HepG2 (cell line): ENCODE data around the gene CADPS2. TPM values are rescaled to one million over a fixed set of nuclear protein-coding genes. Genes with fewer than 3 reads are reported as not detected.

Experiments used
- AGO2 ChIP-seq: fragments of 200-400 bp; formaldehyde crosslinking; optimal IDR thresholded peaks from 2 replicates; pipeline ENCODE3; 2017; ENCODE audit warnings: mild to moderate bottlenecking, low read depth, low read length, moderate library complexity
- GFI1 ChIP-seq: sonication (generic); formaldehyde crosslinking; IDR thresholded peaks from 2 replicates; pipeline ENCODE4 v1.5.0; 2020; ENCODE audit warnings: missing genetic modification reagents, mild to moderate bottlenecking, borderline replicate concordance
- HNRNPLL ChIP-seq: fragments of 200-400 bp; formaldehyde crosslinking; IDR thresholded peaks from 2 replicates; pipeline ENCODE4 v1.6.1; 2017; ENCODE audit warnings: mild to moderate bottlenecking, low read depth, low read length; ENCODE audit not compliant: poor library complexity, severe bottlenecking
- HOXA7 ChIP-seq: sonication (generic); formaldehyde crosslinking; IDR thresholded peaks from 2 replicates; pipeline ENCODE4 v1.8.1; 2022; ENCODE audit warnings: mild to moderate bottlenecking, missing genetic modification reagents, moderate library complexity
- KIAA2018 ChIP-seq: sonication (generic); formaldehyde crosslinking; IDR thresholded peaks from 2 replicates; pipeline ENCODE4 v1.5.0; 2020; ENCODE audit warnings: mild to moderate bottlenecking, missing genetic modification reagents, borderline replicate concordance
- RBM22 ChIP-seq: fragments of 200-400 bp; formaldehyde crosslinking; optimal IDR thresholded peaks from 2 replicates; pipeline ENCODE3; 2017; ENCODE audit warnings: mild to moderate bottlenecking, low read length, moderate library complexity
- RNF2 ChIP-seq: fragments of 450-650 bp; conservative IDR thresholded peaks from 2 replicates; pipeline ENCODE4 v1.6.1; 2016; ENCODE audit warnings: low read depth
- SRSF1 ChIP-seq: fragments of 200-400 bp; formaldehyde crosslinking; optimal IDR thresholded peaks from 2 replicates; pipeline ENCODE3; 2017; ENCODE audit warnings: mild to moderate bottlenecking, low read depth, low read length, moderate library complexity
- ZNF251 ChIP-seq: sonication (generic); formaldehyde crosslinking; IDR thresholded peaks from 2 replicates; pipeline ENCODE4 v1.9.0; 2021; ENCODE audit warnings: mild to moderate bottlenecking, missing genetic modification reagents
- ZNF615 ChIP-seq: sonication (generic); formaldehyde crosslinking; IDR thresholded peaks from 2 replicates; pipeline ENCODE4 v1.5.0; 2020; ENCODE audit warnings: mild to moderate bottlenecking, missing genetic modification reagents, borderline replicate concordance
- ZNF768 ChIP-seq: sonication (generic); formaldehyde crosslinking; IDR thresholded peaks from 2 replicates; pipeline ENCODE4 v1.4.0; 2020; ENCODE audit warnings: missing genetic modification reagents
- ZNF772 ChIP-seq: sonication (generic); formaldehyde crosslinking; IDR thresholded peaks from 2 replicates; pipeline ENCODE4 v1.5.0; 2020; ENCODE audit warnings: mild to moderate bottlenecking, missing genetic modification reagents
- ZNF891 ChIP-seq: sonication (generic); formaldehyde crosslinking; IDR thresholded peaks from 2 replicates; pipeline ENCODE4 v1.5.0; 2020; ENCODE audit warnings: mild to moderate bottlenecking, missing genetic modification reagents
- polyA plus RNA-seq, 8 experiments: library from polyadenylated mRNA; depleted of rRNA in 3 of 8; stranded (reverse) in 7 of 8; unstranded in 1 of 8; fragments of >200 nt; fragmentation: Illumina TruSeq in 4 of 8; extraction: Trizol in 4 of 8; gene quantifications; 2 replicates each; pipeline versions ENCODE4 v1.2.1 to v1.2.3, GENCODE V29; 2011 to 2016; ENCODE audit warnings: low read depth in 4 of 8, missing spikeins in 1 of 8, mixed read lengths in 1 of 8; ENCODE audit not compliant: insufficient read depth in 1 of 8
- total RNA-seq, 5 experiments: library from RNA; depleted of rRNA; stranded (reverse); fragments of >200 nt; fragmentation: Illumina TruSeq; extraction: Trizol; gene quantifications; 2 replicates each; pipeline ENCODE4 v1.2.3, GENCODE V29; 2016; ENCODE audit warnings: low read depth in 1 of 5
- TF ChIP-seq, protein P1 (sequence below): sonication (generic); formaldehyde crosslinking; IDR thresholded peaks from 2 replicates; pipeline ENCODE4 v1.5.1; 2020; ENCODE audit warnings: missing genetic modification reagents, mild to moderate bottlenecking, borderline replicate concordance
- TF ChIP-seq, protein P2 (sequence below): sonication (generic); formaldehyde crosslinking; IDR thresholded peaks from 2 replicates; pipeline ENCODE4 v1.5.1; 2020; ENCODE audit warnings: mild to moderate bottlenecking, missing genetic modification reagents, moderate library complexity

CADPS2 gene
- total and polyA plus RNA-seq, 2 of the 13 experiments (the other 11 are each of a cell fraction or from before 2014, with no cell fraction given) = 17.6 to 43.8 TPM

- TF ChIP-seq KIAA2018 (CRISPR knock-in tag) (no peak), HNRNPLL (peak; percentile 27), ZNF891 (CRISPR knock-in tag) (no peak), AGO2 (peak; percentile 87), ZNF615 (CRISPR knock-in tag) (no peak), GFI1 (CRISPR knock-in tag) (no peak), ZNF251 (CRISPR knock-in tag) (no peak), ZNF772 (CRISPR knock-in tag) (no peak), RNF2 (0 out of 2 replicates have a peak, but pooled peaks have one; percentile 25), RBM22 (peak; percentile 59), HOXA7 (CRISPR knock-in tag) (no peak), ZNF768 (CRISPR knock-in tag) (peak; percentile 21; the same call in 1 of the 2 replicates), SRSF1 (no peak)
- TF ChIP-seq, protein P1, sequence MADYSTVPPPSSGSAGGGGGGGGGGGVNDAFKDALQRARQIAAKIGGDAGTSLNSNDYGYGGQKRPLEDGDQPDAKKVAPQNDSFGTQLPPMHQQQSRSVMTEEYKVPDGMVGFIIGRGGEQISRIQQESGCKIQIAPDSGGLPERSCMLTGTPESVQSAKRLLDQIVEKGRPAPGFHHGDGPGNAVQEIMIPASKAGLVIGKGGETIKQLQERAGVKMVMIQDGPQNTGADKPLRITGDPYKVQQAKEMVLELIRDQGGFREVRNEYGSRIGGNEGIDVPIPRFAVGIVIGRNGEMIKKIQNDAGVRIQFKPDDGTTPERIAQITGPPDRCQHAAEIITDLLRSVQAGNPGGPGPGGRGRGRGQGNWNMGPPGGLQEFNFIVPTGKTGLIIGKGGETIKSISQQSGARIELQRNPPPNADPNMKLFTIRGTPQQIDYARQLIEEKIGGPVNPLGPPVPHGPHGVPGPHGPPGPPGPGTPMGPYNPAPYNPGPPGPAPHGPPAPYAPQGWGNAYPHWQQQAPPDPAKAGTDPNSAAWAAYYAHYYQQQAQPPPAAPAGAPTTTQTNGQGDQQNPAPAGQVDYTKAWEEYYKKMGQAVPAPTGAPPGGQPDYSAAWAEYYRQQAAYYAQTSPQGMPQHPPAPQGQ (CRISPR knock-in tag) = no peak
- TF ChIP-seq, protein P2, sequence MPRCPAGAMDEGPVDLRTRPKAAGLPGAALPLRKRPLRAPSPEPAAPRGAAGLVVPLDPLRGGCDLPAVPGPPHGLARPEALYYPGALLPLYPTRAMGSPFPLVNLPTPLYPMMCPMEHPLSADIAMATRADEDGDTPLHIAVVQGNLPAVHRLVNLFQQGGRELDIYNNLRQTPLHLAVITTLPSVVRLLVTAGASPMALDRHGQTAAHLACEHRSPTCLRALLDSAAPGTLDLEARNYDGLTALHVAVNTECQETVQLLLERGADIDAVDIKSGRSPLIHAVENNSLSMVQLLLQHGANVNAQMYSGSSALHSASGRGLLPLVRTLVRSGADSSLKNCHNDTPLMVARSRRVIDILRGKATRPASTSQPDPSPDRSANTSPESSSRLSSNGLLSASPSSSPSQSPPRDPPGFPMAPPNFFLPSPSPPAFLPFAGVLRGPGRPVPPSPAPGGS = no peak
Observed at GRCh38 chr7:122316467-122317388, 569.5 kb downstream of the CADPS2 start (continued).
